ENCODE results near the gene GFI1B.
"Not testable (repeated sequence)": the region's sequence is repeated elsewhere in the genome, so short reads cannot be mapped to it uniquely, and the experiment has no call there.

- TF ChIP-seq, protein P1, sequence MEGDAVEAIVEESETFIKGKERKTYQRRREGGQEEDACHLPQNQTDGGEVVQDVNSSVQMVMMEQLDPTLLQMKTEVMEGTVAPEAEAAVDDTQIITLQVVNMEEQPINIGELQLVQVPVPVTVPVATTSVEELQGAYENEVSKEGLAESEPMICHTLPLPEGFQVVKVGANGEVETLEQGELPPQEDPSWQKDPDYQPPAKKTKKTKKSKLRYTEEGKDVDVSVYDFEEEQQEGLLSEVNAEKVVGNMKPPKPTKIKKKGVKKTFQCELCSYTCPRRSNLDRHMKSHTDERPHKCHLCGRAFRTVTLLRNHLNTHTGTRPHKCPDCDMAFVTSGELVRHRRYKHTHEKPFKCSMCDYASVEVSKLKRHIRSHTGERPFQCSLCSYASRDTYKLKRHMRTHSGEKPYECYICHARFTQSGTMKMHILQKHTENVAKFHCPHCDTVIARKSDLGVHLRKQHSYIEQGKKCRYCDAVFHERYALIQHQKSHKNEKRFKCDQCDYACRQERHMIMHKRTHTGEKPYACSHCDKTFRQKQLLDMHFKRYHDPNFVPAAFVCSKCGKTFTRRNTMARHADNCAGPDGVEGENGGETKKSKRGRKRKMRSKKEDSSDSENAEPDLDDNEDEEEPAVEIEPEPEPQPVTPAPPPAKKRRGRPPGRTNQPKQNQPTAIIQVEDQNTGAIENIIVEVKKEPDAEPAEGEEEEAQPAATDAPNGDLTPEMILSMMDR (IDR thresholded peaks at IDR 0.05) = not testable (repeated sequence)
- not testable (repeated sequence) for TF ChIP-seq POLR2A, POLR2AphosphoS5, EP300 (IDR thresholded peaks at IDR 0.05)
These were observed 10.6 kb upstream of the GFI1B start for GRCh38 chr9:132967908-132968307.
